HG03520 (cell line): Measurements from ENCODE around the gene CD22.
A peak's percentile ranks its signal among the peaks of the same experiment; 100 is the strongest.
"Not testable (repeated sequence)": the region's sequence is repeated elsewhere in the genome, so short reads cannot be mapped to it uniquely, and the experiment has no call there.

Experiments used
- ATAC-seq: cut with Tn5 transposase; IDR thresholded peaks from one replicate; pipeline ENCODE4 v1.9.1; 2021; ENCODE audit warnings: mild to moderate bottlenecking, moderate library complexity; ENCODE audit not compliant: unreplicated experiment

CD22 gene

GRCh38 chr19:35328851-35329285, at the start of gene CD22:
Gene CD22, plus strand, starts transcription at chr19:35329187. Its CDS starts 2,854 bp downstream, at chr19:35332041.
- ATAC-seq = peak; percentile 35

- ATAC-seq = no peak
These were observed 49.6 kb upstream of the CD22 start for GRCh38 chr19:35279374-35279773.

GRCh38 chr19:35279985-35280821, 48.8 kb upstream of the CD22 start:
- no peak for ATAC-seq

GRCh38 chr19:35281303-35281702, 47.7 kb upstream of the CD22 start:
- ATAC-seq = no peak

- ATAC-seq = no peak
These were observed 44.6 kb upstream of the CD22 start for GRCh38 chr19:35284153-35285094.

DNA sequence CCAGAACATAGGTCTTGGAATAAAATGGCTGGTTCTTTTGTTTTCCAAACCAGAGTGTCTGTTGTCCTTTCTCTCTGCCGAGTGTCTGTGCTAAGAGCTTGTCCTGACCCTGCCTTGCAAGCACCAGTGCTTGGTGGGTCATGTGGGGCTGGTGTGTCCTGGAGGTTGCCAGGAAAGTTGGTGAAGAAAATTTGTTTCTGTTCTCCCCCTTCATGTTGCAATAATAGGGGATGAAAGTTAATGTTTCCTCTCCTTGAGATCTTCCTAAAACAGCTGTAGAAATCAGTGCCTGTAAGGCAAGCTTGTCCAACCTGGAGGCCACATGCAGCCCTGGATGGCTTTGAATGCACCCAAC, 43.9 kb upstream of the CD22 start:
- ATAC-seq = no peak

DNA sequence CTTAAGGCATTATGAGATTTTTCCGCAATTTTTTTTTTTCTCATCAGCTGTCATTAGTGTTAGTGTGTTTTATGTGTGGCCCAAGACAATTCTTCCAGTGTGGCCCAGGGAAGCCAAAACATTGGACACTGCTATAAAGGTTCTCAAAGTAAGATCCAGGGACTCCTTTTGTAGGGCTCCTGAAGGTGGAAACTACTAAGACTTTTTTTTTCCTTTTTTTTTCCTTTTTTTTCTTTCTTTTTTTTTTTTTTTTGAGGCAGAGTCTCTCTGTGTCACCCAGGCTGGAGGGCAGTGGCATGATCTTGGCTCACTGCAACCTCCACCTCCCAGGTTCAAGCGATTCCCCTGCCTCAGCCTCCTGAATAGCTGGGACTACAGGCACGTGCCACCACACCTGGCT, 43.5 kb upstream of the CD22 start:
- not testable (repeated sequence) for ATAC-seq

GRCh38 chr19:35286101-35286500, 42.9 kb upstream of the CD22 start:
- ATAC-seq = not testable (repeated sequence)

DNA sequence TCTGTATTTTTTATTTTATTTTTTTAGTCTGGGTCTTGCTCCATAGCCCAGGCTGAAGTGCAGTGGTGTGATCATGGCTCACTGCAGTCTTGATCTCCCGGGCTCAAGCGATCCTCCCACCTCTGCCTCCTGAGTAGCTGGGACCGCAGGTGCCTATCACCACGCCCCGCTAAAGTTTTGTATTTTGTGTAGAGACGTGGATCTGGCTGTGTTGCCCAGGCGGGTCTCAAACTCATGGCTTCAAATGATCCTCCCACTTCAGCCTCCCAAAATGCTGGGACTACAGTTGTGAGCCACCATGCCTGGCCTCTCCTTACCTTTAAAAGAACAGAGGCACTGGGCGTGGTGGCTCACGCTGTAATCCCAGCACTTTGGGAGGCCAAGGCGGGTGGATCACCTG, 41.3 kb upstream of the CD22 start:
- ATAC-seq = no peak

- ATAC-seq = no peak
These were observed 40.7 kb upstream of the CD22 start for GRCh38 chr19:35288331-35288730.

DNA sequence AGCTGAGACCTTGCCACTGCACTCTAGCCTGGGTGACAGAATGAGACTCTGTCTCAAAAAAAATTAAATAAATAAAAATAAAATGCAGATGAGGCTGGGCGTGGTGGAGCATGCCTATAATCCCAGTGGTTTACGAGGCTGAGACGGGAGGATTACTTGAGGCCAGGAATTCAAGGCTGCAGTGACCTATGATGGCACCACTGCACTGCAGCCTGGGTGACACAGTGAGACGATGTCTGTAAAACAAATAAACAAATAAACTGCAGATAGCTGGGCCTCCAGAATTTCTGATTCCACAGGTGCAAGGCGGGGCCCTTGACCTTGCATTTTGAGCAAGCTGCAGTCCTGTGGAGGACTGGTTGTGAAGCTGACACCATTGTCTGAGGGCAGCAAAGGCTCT, 40.1 kb upstream of the CD22 start:
- ATAC-seq = no peak

GRCh38 chr19:35290381-35291127, 38.4 kb upstream of the CD22 start:
- ATAC-seq = no peak

GRCh38 chr19:35291259-35291658, 37.7 kb upstream of the CD22 start:
- ATAC-seq = no peak

GRCh38 chr19:35291916-35292315, 37.1 kb upstream of the CD22 start, which contains the start of gene MAG:
Gene MAG, plus strand, starts transcription at chr19:35292161. Its CDS starts 3,248 bp downstream, at chr19:35295409.
- ATAC-seq = no peak

- no peak for ATAC-seq
These were observed 36.3 kb upstream of the CD22 start for GRCh38 chr19:35292421-35293362.

DNA sequence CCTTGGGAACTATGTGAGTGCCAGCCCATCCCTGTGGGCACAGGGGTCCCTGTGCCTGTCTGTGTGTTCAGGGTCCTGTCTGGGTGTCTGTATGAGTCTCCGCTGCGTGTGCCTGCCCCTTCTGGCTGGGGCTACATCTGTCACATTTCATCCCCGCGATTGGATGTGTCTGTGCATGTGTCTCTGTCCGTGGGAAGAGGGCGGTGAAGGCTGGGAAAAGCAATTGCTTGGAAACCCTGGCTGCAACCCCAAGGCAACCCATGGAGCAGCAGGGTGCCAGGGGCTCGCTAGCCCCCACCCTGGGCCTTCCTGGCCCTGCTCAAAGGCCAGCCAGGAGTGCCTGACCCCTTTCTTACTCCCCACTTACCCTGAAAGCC, 35.6 kb upstream of the CD22 start:
- no peak for ATAC-seq

- no peak for ATAC-seq
These were observed 35.2 kb upstream of the CD22 start for GRCh38 chr19:35293808-35294207.

GRCh38 chr19:35294328-35294727, 34.7 kb upstream of the CD22 start:
- no peak for ATAC-seq

- ATAC-seq = no peak
These were observed 33.9 kb upstream of the CD22 start for GRCh38 chr19:35294859-35295791.
